Measurements from ENCODE around the gene COX19.

DNA sequence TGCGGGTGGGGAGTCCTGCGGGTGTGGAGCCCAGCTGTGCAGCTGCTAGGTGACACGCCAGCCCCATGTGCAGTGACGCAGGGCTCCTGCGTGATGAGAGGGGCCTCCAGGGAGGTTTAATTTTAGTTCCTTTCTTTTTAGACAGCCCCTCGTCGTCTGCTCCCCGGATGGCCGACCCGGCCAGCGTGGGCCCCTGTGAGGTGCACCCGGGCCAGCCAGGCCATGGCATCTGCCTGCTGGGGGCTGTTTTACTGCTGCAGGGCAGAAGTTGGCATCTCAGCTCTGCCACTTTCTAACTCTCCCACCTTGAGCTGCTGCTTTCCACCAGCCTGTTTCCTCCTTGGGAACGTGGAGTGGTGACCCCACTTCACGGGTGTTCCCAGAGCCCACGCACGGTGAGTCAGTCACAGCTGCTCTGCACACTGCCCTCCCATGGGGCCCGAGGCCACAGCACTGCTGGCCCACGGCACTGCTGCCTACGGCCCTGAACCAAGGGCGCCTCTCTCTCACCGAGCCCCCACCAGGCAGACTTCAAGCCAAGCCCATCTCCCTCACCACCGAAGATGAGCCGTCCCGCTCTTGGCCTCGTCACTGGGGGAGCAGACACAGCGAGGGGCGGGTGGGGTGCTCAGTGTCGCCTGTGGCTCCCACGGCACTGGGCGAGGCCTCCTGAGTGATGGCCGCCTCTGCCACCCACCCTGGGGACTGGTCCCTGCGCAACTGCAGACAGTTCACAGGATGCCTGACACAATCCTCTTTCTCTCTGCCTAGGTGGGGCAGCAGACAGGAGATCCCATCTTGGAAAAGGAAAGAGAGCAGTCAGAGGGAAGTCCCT, 28.9 kb upstream of the COX19 start:
- TF ChIP-seq, protein P1, sequence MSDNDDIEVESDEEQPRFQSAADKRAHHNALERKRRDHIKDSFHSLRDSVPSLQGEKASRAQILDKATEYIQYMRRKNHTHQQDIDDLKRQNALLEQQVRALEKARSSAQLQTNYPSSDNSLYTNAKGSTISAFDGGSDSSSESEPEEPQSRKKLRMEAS (IDR thresholded peaks at IDR 0.05; ENCODE audit: low read depth, low read length), result no peak
- TF ChIP-seq, protein P2, sequence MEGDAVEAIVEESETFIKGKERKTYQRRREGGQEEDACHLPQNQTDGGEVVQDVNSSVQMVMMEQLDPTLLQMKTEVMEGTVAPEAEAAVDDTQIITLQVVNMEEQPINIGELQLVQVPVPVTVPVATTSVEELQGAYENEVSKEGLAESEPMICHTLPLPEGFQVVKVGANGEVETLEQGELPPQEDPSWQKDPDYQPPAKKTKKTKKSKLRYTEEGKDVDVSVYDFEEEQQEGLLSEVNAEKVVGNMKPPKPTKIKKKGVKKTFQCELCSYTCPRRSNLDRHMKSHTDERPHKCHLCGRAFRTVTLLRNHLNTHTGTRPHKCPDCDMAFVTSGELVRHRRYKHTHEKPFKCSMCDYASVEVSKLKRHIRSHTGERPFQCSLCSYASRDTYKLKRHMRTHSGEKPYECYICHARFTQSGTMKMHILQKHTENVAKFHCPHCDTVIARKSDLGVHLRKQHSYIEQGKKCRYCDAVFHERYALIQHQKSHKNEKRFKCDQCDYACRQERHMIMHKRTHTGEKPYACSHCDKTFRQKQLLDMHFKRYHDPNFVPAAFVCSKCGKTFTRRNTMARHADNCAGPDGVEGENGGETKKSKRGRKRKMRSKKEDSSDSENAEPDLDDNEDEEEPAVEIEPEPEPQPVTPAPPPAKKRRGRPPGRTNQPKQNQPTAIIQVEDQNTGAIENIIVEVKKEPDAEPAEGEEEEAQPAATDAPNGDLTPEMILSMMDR (IDR thresholded peaks at IDR 0.05; ENCODE audit: low read depth, low read length), result no peak

All from NB4 (cell line).